HG03196 (cell line): Measurements from ENCODE around the gene AJAP1.
"Not testable (repeated sequence)": the region's sequence is repeated elsewhere in the genome, so short reads cannot be mapped to it uniquely, and the experiment has no call there.

Source experiments
- ATAC-seq: cut with Tn5 transposase; IDR thresholded peaks from one replicate; pipeline ENCODE4 v1.9.1; 2021; ENCODE audit not compliant: unreplicated experiment

AJAP1 gene

DNA sequence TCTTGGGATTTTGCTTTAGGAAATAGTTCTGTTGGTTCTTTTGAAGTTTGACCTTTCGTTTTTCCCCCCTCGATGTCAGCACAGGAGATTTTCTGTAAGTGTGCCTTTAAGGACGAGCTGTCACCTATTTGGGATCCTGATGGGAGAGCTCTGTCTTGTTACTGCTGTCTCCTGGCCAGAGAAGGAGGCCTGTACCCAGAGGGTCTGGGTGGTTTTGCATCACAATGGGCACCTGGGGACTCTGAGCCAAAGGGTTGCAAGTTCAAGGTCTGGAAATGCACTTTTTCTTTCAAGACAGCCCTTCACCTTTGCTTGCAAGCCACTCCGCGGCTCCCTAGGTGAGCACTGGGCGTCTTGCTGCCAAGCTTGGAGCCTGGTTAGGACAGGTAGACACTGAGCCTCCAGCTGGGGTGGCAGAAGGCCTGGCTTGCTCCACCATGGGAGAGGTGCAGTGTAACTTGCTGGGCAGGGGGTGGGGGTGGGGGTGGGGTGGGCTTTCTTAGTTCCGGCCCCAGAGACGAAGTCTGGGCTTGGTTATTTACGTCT lies 2.9 kb downstream of the AJAP1 start:
- ATAC-seq, result no peak

DNA sequence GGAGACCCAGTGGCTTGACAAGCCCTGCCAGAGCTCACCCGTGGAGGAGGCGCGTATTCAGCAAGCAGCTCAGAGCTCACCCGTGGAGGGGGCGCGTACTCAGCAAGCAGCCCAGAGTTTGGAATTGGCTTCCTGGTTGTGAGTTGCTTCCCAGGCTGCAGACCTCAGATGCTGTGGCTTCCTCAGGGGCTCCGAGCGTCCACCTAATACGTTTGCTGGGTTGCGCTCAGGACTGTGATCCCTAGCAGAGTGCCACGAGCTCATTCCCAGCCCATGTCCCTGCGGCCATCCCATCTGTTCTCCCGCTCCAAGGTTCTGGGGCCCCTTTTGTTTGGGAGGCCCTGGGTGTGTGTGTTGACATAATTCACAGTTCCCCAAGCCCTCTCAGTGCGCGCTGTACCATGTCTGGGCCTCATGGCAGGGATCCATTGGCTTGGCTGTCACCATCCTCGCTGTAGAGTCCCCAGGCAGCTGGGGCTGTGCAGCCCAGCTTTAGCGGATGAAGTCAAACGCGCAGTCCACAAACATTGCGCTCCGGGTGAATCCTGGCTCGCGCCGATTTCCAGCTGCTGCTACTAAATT lies 3.6 kb downstream of the AJAP1 start:
- no peak for ATAC-seq

DNA sequence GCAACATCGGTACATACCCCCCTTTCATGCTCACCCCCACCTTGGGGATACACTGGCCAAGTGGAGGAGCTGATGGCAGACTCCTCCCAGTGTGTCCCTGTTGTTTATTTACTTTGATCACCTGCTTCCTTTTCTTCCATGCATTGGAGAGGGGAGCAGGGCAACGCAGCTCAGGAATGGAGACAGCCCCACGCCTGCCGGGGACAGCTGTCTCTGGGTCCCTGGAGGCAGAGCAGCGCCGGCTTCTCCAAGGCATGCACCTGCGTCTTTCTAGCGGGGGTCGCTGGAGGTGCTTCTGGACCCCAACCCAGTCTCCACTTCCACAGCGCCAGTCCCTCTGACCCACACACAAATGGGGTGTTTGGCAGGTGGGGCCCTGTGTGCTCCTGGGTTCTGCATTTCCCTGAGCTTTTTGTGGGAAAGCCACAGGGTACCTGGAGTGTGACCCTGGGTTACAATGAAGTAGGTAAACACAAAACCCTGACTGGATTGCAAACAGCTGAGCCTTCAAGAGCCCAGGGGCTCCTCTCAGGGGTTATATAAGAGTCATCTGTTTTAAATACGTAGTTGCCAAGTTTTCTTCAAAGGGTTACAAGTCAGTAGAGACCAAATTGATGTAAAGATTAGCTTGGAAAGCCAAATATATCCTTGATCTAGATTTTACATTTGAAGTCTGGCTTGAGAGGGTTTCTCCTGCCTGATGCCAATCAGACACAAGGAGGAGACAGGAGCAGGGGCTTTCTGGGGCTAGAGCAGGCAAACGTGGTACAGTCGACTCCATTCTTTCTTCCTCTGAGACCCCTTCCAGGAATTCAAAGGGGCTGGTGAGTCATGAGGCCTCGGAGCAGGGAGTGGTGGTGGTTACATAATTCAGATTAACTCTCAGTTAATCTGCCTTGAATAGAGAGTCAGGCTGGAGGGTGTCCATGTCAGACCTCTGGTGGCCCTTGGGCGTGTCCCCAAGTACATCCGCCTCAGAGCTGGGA lies 4.5 kb downstream of the AJAP1 start:
- no peak for ATAC-seq

DNA sequence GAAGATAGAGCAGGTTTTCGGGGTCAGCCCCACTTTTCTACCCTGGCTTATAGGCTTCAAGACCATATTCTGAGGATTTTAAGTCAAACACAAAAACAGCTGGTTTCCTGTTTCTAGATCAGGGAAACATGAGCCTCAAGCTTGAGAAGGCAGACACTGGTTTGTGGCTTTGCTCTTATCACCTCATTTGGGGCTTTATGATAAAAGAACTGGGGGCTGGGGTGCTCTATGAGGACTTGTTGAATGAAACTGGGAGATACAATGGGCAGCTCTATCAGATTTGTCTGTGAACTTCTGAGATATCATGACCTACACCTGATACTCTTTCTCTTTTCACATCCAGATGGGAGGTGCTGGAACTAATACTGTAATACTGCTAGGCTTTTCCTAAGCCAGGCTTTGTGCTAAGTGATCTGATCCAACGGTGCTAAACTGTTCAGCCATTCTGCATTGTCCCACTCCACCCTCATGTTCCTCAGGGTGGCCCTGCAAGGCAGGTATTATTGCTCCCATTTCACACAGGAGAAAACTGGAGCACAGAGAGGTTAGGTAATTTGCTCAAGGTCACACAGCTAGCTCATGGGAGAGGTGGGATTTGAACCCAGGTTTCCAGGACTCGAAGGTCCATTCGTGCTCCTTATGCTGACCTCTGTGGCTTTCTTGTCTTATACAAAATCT lies 6.6 kb downstream of the AJAP1 start:
- no peak for ATAC-seq

DNA sequence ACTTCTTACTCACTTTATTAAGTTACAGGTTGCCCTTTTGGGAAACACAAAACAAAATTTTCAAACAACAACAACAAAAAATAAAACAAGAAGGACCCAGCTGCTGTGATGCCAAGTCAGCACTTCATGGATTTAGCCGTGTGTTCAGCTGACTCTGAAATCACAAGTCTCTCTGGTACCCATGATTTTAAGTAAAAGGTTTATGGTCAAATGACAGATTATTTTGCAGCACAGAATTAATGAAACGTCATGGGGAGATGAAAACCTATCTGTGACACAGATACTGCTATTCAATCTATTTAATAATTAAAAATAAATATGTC lies 7.1 kb downstream of the AJAP1 start:
- ATAC-seq, result no peak

DNA sequence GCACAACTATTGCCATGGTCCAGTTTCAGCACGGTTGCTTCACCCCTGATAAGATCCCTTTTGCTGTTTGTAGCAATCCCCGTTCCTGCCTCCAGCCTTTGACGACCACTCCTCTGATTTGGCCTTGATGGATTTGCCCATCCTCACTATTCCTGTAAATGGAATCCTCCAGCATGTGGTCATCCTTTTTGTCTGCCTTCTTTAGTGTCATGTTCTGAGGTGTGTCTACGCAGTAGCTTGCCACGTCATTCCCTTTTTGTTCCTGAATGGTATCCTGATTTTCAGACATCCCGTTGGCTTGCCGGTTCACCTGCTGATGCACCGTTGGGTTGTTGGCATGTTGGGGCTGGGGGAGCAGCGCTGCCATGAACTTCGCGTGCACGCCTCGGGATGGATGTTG lies 7.8 kb downstream of the AJAP1 start:
- ATAC-seq, result no peak

DNA sequence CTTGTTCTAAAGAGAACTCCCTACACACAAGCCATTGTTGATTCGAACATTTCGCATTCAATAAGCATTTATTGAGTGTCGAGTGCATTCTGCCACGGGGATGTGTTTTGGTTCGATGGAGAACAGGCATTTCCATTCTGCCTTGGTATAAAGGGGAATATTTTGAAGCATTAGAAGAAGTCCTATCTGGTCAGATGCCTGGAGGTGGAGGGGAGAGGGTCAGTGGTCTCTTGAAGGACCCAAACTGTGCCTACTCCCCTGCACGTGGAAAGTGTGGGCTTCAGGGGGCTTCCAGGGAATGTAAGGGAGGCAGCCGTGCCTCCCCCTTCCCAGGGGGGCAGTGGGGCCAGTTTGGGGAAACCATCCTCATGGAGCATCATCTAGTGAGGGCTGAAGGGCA lies 8.3 kb downstream of the AJAP1 start:
- ATAC-seq, result no peak

DNA sequence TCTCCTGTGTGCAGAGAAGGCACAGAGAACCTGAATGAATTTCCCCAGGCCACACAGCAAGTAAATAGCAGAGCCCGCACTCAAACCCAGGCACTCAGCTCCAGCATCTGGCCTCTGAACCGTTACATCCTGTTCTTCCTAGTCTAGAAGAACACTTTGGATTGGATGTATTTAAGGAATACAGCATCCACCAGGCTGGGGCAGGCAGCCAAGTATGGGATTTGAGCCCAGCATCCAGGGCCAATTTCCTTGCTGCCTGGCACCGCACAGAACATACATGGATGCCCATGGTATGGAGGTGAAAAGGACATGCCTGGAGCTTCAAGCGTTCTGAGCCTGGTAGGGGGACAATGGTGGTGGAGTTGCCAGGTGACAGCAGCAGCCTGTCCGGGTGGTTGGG lies 9.7 kb downstream of the AJAP1 start:
- no peak for ATAC-seq

DNA sequence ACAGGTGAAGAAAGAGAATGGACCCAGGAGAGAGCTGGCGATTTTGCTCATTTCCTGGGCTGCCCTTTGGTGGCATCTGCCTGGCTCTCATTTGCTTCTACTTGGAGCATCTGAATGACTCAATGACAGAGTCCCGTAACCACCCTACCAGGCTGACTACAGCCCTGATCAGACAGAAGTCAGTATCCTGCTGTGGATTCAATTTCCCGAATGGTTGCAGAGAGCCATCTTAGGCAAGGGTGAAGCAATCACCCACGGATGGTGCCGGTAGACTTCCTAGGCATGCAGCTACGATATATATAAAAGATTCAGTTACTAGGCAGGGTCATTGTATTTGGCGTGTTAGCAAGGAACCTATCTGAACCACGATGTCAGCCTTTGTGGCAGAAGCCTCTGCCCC lies 10.2 kb downstream of the AJAP1 start:
- no peak for ATAC-seq

DNA sequence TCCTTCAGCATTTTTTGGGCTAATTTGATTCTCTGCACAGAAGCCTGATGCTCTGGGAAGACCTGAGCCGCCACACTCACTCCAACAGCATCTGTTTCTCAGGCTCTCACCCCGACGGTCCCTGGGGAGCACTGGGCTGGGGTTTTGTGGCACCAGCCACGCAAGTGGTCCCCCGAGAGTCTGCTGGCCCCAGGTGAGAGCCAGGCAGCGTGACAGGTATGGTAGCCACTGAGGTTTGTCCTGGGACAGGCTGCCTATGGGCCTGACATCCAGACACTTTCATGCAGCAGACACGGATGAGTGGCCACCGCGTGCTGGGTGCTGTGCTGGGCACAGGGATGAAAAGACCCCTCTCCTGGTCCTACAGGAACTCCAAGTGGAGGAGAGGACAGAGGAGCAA lies 11.0 kb downstream of the AJAP1 start:
- no peak for ATAC-seq

DNA sequence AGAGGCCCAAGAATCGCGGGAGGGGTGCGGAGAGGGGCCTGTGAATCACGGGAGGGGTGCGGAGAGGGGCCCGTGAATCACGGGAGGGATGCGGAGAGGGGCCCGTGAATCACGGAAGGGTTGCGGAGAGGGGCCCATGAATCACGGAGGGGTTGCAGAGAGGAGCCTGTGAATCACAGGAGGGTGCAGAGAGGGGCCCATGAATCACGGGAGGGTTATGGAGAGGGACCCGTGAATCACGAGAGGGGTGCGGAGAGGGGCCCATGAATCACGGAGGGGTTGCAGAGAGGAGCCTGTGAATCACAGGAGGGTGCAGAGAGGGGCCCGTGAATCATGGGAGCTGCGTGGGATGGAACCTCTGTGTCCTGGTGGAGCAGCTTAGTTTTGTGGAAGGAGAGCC lies 12.3 kb downstream of the AJAP1 start:
- not testable (repeated sequence) for ATAC-seq

DNA sequence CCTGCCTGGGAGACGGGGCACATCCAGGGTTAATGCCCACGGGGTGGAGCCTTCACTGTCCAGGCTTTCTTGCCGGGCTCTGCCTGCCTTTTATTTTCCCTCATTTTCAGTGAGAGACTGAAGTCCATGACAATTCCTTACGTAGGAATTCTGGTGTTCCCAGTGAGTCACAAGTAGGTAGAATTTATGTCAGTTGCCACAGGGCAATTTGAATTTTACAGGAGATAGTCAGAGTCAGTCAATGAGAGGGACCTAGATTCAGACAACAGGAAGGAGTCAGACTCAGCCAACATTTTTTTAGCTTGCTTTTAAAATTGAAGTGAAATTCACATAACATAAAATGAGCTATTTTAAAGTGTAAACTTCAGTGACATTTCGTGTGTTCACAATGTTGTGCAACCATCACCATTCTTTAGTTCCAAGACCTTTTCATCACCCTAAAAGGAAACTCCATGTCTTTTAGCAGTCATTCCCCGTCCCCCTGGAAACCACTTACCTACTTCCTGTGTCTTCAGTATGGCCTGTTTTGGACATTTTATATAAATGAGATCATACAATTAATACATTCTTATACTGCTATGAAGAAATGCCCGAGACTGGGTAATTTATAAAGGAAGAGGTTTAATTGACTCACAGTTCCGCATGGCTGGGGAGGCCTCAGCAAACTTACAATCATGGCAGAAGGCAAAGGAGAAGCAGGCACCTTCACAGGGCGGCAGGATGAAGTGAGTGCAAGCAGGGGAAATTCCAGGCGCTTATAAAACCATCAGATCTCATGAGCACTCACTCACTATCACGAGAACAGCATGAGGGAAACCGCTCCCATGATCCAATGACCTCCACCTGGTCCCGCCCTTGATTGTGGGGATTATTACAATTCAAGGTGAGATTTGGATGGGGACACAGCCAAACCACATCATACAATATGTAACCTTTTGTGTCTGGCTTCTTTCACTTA lies 14.6 kb downstream of the AJAP1 start:
- ATAC-seq, result no peak

DNA sequence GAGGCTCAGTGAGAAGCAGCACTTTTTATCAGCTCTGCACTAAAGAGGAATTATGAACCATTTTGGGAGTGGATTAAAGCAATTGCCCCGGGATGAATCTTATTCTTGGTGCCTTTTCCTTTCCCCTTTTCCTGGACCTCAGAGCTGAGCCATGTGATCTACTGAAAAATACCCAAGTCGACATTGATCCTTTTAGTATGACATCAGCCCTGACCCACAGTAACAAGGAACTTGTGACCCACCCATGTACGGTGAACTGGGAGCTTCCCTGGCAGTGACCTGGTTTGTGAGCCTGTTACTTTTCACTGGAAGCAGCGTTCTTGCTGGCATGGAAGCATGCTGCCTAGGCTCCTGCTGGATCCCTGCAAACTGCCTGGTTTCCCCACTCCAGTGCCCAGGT lies 15.9 kb downstream of the AJAP1 start:
- no peak for ATAC-seq

DNA sequence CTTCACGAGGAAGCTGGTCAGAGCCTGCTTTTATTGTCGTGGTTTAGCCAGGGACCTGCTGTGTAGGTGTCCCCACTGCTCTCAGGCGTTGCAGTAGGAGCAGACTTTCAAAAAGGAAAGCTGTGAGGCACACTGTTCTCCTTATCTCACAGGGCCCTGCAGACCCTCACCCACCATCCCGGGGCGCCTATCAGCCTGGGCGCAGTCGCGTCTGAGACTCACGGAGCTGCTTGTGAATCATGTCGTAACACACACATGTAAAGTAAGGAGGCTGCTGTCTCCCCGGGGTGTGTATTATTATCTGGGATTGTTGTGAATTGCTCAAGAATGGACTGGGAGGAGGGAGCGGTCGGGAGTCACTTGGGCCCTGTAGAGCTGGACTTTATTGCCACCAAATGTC lies 17.4 kb downstream of the AJAP1 start:
- no peak for ATAC-seq

DNA sequence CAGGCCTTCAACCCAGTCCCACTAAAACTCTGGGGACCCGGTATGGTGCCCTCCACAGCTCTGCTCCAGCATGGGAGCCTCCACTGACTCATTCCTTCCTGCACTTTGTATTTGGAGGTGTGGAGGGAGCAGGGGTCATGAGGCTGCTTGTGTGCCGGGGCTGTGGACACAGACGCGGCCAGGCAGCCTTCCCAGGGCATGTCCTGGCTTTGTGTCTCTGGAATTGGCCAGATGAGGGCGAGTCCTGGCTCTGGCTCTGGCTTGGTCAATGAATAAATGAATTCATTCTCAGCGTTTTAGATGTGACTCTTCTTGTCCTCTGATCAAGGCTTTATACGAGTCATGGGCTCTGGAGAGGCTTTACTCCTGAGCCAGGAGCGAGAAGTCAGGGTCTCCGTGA lies 19.1 kb downstream of the AJAP1 start:
- no peak for ATAC-seq

DNA sequence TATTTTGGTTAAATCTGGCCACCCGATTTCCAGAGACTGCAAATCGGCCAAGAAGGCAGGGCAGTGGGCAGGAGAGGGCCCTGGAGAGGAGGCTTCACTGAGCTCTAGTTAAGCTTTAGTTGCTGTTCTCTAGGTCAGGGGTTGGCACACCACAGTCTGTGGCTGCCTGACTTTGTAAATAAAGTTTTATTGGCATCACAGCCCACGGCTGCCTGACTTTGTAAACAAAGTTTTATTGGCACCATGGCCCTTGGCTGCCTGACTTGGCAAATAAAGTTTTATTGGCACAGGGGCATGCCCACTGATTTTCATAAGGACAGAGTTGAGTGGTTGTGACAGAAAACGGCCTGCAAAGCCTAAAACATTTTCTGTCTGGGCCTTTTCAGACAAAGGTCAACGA lies 19.7 kb downstream of the AJAP1 start:
- ATAC-seq, result no peak

DNA sequence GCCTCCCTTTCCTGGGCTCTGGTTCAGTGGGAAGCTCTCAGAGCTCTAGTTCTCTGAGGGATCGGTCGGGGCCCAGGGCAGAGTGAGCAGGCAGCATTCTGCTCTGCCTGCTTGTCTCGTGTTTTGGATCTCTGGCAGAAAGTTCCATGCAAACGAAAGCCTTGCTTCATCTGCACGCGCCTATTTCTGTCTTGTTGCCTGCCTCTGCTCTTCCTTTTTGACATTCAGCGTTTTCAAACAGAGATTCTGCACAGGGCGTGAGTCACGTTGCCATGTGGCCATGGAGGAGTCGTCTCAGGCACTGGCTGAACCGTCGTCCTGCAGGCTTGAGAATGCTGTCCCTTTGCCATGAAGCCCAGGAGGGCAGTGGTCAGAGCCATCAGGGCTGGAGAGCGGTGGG lies 20.3 kb downstream of the AJAP1 start:
- no peak for ATAC-seq

DNA sequence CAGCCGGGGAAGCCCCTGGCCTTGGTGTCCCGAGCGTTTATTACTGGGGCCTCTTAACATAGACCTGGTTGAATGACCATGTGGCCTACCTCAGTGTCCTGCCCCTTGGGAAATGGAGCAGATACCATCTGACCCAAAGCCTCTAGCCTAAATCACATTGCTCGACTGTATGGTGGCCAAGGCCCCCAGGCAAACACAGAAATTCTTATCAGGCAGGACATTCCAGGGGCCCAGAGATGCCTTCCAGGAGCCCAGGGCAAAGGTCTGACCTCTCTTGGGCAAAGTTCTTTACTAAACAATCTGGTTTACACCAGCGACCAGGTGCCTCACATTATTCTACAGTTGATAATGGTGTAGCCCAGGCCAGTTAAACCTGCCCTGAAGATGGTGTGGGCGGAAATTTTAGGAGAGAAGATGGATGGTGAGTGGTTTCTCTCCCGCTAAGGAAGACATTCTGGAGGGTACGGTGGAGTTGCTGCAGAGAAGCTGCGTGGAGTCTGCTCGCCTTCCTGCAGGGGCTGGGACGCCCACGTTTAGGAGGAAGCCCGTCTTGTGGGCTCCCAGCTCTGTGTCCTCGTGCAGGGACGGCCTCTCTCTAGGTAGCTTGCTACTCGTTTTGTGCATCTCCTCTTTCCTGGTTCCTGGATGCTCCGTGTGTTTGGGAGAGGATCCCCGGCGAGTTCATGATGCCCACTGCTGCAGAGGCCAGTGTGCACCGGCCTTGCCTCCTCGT lies 21.2 kb downstream of the AJAP1 start:
- no peak for ATAC-seq

DNA sequence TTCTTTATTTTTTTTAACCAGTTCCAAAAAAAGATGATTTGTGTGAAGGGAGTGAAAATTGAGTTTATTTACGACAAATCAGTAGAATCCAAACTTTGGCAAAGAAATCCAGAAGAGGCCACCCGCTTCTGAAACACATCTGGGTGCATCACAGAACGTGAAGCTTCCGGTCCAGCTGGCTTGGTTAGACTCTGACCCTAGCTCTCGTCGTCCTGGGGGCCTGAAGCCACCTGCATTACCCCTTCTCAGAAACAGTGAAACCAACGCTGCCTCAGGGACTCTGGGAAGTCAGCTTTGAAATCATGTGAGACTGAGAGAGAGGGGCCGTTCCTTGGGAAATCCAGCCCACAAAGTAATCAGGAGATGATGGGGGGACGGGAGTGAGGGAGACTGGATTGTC lies 21.8 kb downstream of the AJAP1 start:
- ATAC-seq, result no peak

DNA sequence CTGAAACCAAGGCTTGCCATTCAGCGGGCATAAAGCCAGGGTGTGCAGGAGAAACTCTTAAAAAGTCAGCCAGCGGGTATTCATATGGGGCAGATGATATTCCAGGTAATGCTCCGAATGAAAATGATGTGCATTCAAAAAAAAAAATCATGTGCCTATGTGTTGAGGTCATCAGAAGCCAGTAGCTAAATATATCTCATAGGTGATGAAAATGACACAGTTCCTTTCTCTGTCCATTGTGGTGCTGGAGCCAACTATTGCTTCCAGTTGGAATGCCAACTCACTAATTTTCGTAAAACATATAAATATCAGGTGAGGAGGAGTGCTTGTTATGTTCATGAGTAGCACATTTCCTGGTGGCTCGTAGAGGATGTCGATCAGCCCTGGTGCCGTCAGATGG lies 23.2 kb downstream of the AJAP1 start:
- no peak for ATAC-seq
